NAMALWA (cell line): Measurements from ENCODE around the gene TTF2.
A peak's percentile ranks its signal among the peaks of the same experiment; 100 is the strongest.

Experiments
- DNase-seq: peaks from one replicate; pipeline ENCODE4 v3.0.0-alpha.2; 2015; ENCODE audit warnings: low spot score

TTF2 gene

GRCh38 chr1:117059678-117060440, at the start of gene TTF2:
Gene TTF2, plus strand, starts transcription at chr1:117060326. Its CDS starts 21 bp downstream, at chr1:117060347.
- DNase-seq, result peak; percentile 99

GRCh38 chr1:117011334-117011733, 48.8 kb upstream of the TTF2 start:
- DNase-seq, result no peak

GRCh38 chr1:117013309-117013858, 46.7 kb upstream of the TTF2 start:
- DNase-seq, result no peak

- DNase-seq, result no peak
These were observed 45.9 kb upstream of the TTF2 start for GRCh38 chr1:117014209-117014608.

GRCh38 chr1:117015724-117016123, 44.4 kb upstream of the TTF2 start:
- no peak for DNase-seq

GRCh38 chr1:117017062-117017461, 43.1 kb upstream of the TTF2 start:
- no peak for DNase-seq

GRCh38 chr1:117017648-117018047, 42.5 kb upstream of the TTF2 start:
- no peak for DNase-seq

GRCh38 chr1:117020526-117021156, 39.5 kb upstream of the TTF2 start:
- DNase-seq, result no peak

- DNase-seq, result no peak
These were observed 38.0 kb upstream of the TTF2 start for GRCh38 chr1:117022114-117022513.

GRCh38 chr1:117025568-117025967, 34.6 kb upstream of the TTF2 start:
- no peak for DNase-seq

- no peak for DNase-seq
These were observed 33.8 kb upstream of the TTF2 start for GRCh38 chr1:117026361-117026760.

GRCh38 chr1:117029685-117030084, 30.4 kb upstream of the TTF2 start:
- DNase-seq, result no peak

- DNase-seq, result no peak
These were observed 29.8 kb upstream of the TTF2 start for GRCh38 chr1:117030271-117030877.

GRCh38 chr1:117032266-117032665, 27.9 kb upstream of the TTF2 start:
- no peak for DNase-seq

- DNase-seq, result no peak
These were observed 27.2 kb upstream of the TTF2 start for GRCh38 chr1:117032681-117033539.

GRCh38 chr1:117033772-117034171, 26.4 kb upstream of the TTF2 start:
- DNase-seq, result no peak

- DNase-seq, result no peak
These were observed 25.3 kb upstream of the TTF2 start for GRCh38 chr1:117034791-117035290.

- no peak for DNase-seq
These were observed 24.1 kb upstream of the TTF2 start for GRCh38 chr1:117036018-117036461.

- no peak for DNase-seq
These were observed 22.3 kb upstream of the TTF2 start for GRCh38 chr1:117037802-117038201.

- DNase-seq, result no peak
These were observed 21.9 kb upstream of the TTF2 start for GRCh38 chr1:117038236-117038635.

GRCh38 chr1:117044217-117044616, 15.9 kb upstream of the TTF2 start:
- no peak for DNase-seq

GRCh38 chr1:117045644-117046043, 14.5 kb upstream of the TTF2 start:
- no peak for DNase-seq
